Panc1 (cell line): Measurements from ENCODE around the gene CALHM3.

Experiments used
- CTCF ChIP-seq: fragments of 450-650 bp; IDR thresholded peaks from 2 replicates; pipeline ENCODE4 v1.5.1; 2017; ENCODE audit warnings: mild to moderate bottlenecking
- POLR2AphosphoS5 ChIP-seq: IDR thresholded peaks from 2 replicates; pipeline ENCODE4 v1.6.1; 2012; ENCODE audit warnings: mild to moderate bottlenecking, low read depth, low read length, moderate library complexity
- REST ChIP-seq, 2 experiments: IDR thresholded peaks; 2 replicates each; pipeline ENCODE4 v1.6.1; 2011 to 2012; ENCODE audit warnings: low read depth in 2 of 2, control low read depth in 1 of 2, low read length in 1 of 2, mild to moderate bottlenecking in 1 of 2, moderate library complexity in 1 of 2; ENCODE audit not compliant: insufficient read depth in 1 of 2
- SIN3A ChIP-seq: IDR thresholded peaks from 2 replicates; pipeline ENCODE4 v1.6.1; 2012; ENCODE audit warnings: low read depth, mild to moderate bottlenecking, low read length, moderate library complexity, borderline replicate concordance; ENCODE audit not compliant: insufficient read depth

- TF ChIP-seq CTCF: no peak
- TF ChIP-seq POLR2AphosphoS5: no peak
- TF ChIP-seq SIN3A: no peak
- no peak for TF ChIP-seq REST (IDR thresholded peaks at IDR 0.05; ENCODE audit: insufficient read depth in 1 of 2, low read depth in 2 of 2, low read length in 1 of 2)
These were observed 7.0 kb downstream of the CALHM3 start for GRCh38 chr10:103472005-103472404.
